GM12865 (cell line): ENCODE data around the gene SEPHS2.

ENCODE experiments used
- DNase-seq: peaks from one replicate; pipeline ENCODE4 v3.0.0; 2010; ENCODE audit warnings: low read depth
- H3K4me3 ChIP-seq: 2 replicates; pipeline ENCODE4 v1.5.1; 2011; ENCODE audit warnings: mild to moderate bottlenecking, low read depth, low read length, control low read depth
- CTCF ChIP-seq: IDR thresholded peaks from 2 replicates; pipeline ENCODE4 v1.5.1; 2011; ENCODE audit warnings: low read length, control low read depth, low read depth, inconsistent platforms; ENCODE audit not compliant: insufficient read depth; ENCODE audit errors: missing control alignments

The SEPHS2 gene

GRCh38 chr16:30445408-30446202, at the start of gene SEPHS2:
Gene SEPHS2 (minus strand): TSS chr16:30445874. CDS start chr16:30445727, 147 bp downstream.
- DNase-seq, result peak; percentile 99
- H3K4me3 ChIP-seq, result peak within 1 kb of the TSS; percentile 53
- TF ChIP-seq CTCF, result peak; percentile 46

- TF ChIP-seq CTCF, result no peak
- no peak for DNase-seq
- no peak overlapping the region for H3K4me3 ChIP-seq
Observed at GRCh38 chr16:30494709-30495108, 49.0 kb upstream of the SEPHS2 start.

- no peak for TF ChIP-seq CTCF
- H3K4me3 ChIP-seq, result no peak overlapping the region
- DNase-seq, result no peak
Observed at GRCh38 chr16:30493941-30494488, 48.3 kb upstream of the SEPHS2 start.

- no peak for TF ChIP-seq CTCF
- DNase-seq, result no peak
- H3K4me3 ChIP-seq, result no peak overlapping the region
Observed at GRCh38 chr16:30491744-30492308, 46.2 kb upstream of the SEPHS2 start.

GRCh38 chr16:30491229-30491628, 45.6 kb upstream of the SEPHS2 start:
- no peak for DNase-seq
- H3K4me3 ChIP-seq, result no peak overlapping the region
- no peak for TF ChIP-seq CTCF

GRCh38 chr16:30490210-30490609, 44.5 kb upstream of the SEPHS2 start:
- TF ChIP-seq CTCF, result no peak
- H3K4me3 ChIP-seq, result no peak overlapping the region
- DNase-seq, result no peak
